ENCODE measurements around the gene CYTL1. TPM values are rescaled to one million over a fixed set of nuclear protein-coding genes. Genes with fewer than 3 reads are reported as not detected.
A peak's percentile ranks its signal among the peaks of the same experiment; 100 is the strongest.
"Not testable (repeated sequence)": the region's sequence is repeated elsewhere in the genome, so short reads cannot be mapped to it uniquely, and the experiment has no call there.

Gene CYTL1
- total RNA-seq, 1 donor from 2014 or later = 2.0 TPM

GRCh38 chr4:5003918-5004317 lies 15.3 kb downstream of the CYTL1 start:
- Histone ChIP-seq H3K9me3 (no peaks in the 10 kb centered on the region), H3K27ac (no peak overlapping the region), H3K36me3 (no peaks in the 10 kb centered on the region), H3K4me1 (no peaks in the 10 kb centered on the region), H3K27me3 (no peaks in the 10 kb centered on the region), H3K4me3 (no peak overlapping the region)
- DNase-seq (ENCODE audit: extremely low spot score in 2 of 2) = peak in 1 of 2 donors; percentile 37
- TF ChIP-seq CTCF (IDR thresholded peaks at IDR 0.05) (no peak), POLR2AphosphoS5 (IDR thresholded peaks at IDR 0.05; ENCODE audit: insufficient read depth in 1 of 2, low read depth in 1 of 2) (no peak), POLR2A (IDR thresholded peaks at IDR 0.05) (no peak)
- intact Hi-C loops (cut with DNase I) = no loop called here

GRCh38 chr4:5003372-5003857 lies 15.8 kb downstream of the CYTL1 start:
- Histone ChIP-seq H3K4me1 (no peaks in the 10 kb centered on the region), H3K27ac (no peak overlapping the region), H3K27me3 (no peaks in the 10 kb centered on the region), H3K9me3 (no peaks in the 10 kb centered on the region), H3K4me3 (no peak overlapping the region), H3K36me3 (no peaks in the 10 kb centered on the region)
- peak; percentile 25 to 77 for DNase-seq (ENCODE audit: extremely low spot score in 2 of 2)
- TF ChIP-seq CTCF (IDR thresholded peaks at IDR 0.05) = no peak
- TF ChIP-seq POLR2AphosphoS5 (IDR thresholded peaks at IDR 0.05; ENCODE audit: insufficient read depth in 1 of 2, low read depth in 1 of 2) = no peak
- no peak for TF ChIP-seq POLR2A (IDR thresholded peaks at IDR 0.05)
- intact Hi-C loops (cut with DNase I) = no loop called here

GRCh38 chr4:5001641-5002040 lies 17.6 kb downstream of the CYTL1 start:
- H3K4me3 ChIP-seq = not testable (repeated sequence)

GRCh38 chr4:4996935-4997334 lies 22.3 kb downstream of the CYTL1 start:
- intact Hi-C loops (cut with DNase I); H3K36me3 ChIP-seq; H3K27ac ChIP-seq; H3K4me3 ChIP-seq; DNase-seq (ENCODE audit: extremely low spot score in 2 of 2); H3K9me3 ChIP-seq; H3K27me3 ChIP-seq: not testable (repeated sequence)
- H3K4me1 ChIP-seq = peaks cover 14% of the 10 kb centered on the region

More at GRCh38 chr4:5001641-5002040, 17.6 kb downstream of the CYTL1 start:
- H3K27ac ChIP-seq; H3K4me1 ChIP-seq; H3K27me3 ChIP-seq; H3K9me3 ChIP-seq; H3K36me3 ChIP-seq; intact Hi-C loops (cut with DNase I): not testable (repeated sequence)
- peak in 1 of 2 donors; percentile 49 for DNase-seq (ENCODE audit: extremely low spot score in 2 of 2)

- no peak for DNase-seq (ENCODE audit: extremely low spot score in 2 of 2)
- no peaks in the 10 kb centered on the region for H3K27me3 ChIP-seq
- no peak overlapping the region for H3K27ac ChIP-seq
- peaks cover 23% of the 10 kb centered on the region for H3K4me1 ChIP-seq
- intact Hi-C loops (cut with DNase I) = no loop called here
- no peak for TF ChIP-seq CTCF (IDR thresholded peaks at IDR 0.05)
- no peak for TF ChIP-seq POLR2AphosphoS5 (IDR thresholded peaks at IDR 0.05; ENCODE audit: insufficient read depth in 1 of 2, low read depth in 1 of 2)
- no peak for TF ChIP-seq POLR2A (IDR thresholded peaks at IDR 0.05)
- H3K9me3 ChIP-seq = no peaks in the 10 kb centered on the region
- H3K4me3 ChIP-seq = no peak overlapping the region
- no peaks in the 10 kb centered on the region for H3K36me3 ChIP-seq
Measured at GRCh38 chr4:4995908-4996265, 23.4 kb downstream of the CYTL1 start.

- no peaks in the 10 kb centered on the region for H3K27me3 ChIP-seq
- peak overlapping the region; percentile 53 for H3K27ac ChIP-seq
- H3K36me3 ChIP-seq = no peaks in the 10 kb centered on the region
- TF ChIP-seq POLR2AphosphoS5 (IDR thresholded peaks at IDR 0.05; ENCODE audit: insufficient read depth in 1 of 2, low read depth in 1 of 2) (peak in 1 of 2 donors; percentile 28), POLR2A (IDR thresholded peaks at IDR 0.05) (no peak), CTCF (IDR thresholded peaks at IDR 0.05) (peak; percentile 14 to 87 (median 78))
- peak in 1 of 2 donors; percentile 72 for DNase-seq (ENCODE audit: extremely low spot score in 2 of 2)
- no peak overlapping the region for H3K4me3 ChIP-seq
- intact Hi-C loops (cut with DNase I) = no loop called here
- no peaks in the 10 kb centered on the region for H3K9me3 ChIP-seq
- H3K4me1 ChIP-seq = peaks cover 29% of the 10 kb centered on the region
Measured at GRCh38 chr4:4995103-4995907, 24.0 kb downstream of the CYTL1 start.

Measured in vagina (tissue), 2 donors.